ENCODE results near the gene FKBP1A. TPM values are rescaled to one million over a fixed set of nuclear protein-coding genes. Genes with fewer than 3 reads are reported as not detected.

FKBP1A gene
- polyA plus RNA-seq, 1 of the 3 experiments (the other 2 are of a cell fraction): 362 TPM

GRCh38 chr20:1391640-1392442 lies 1.0 kb downstream of the FKBP1A start:
- Histone ChIP-seq H3K27ac (ENCODE audit: low read depth in 2 of 2, low read length in 1 of 2) (peak overlapping the region; percentile 71 to 75; a peak in 2 of 4 replicates), H3K36me3 (replicated peaks in 1 of 2; ENCODE audit: control insufficient read depth in 1 of 2, insufficient read depth in 2 of 2, low read length in 1 of 2) (peaks cover 2 to 9% of the 10 kb centered on the region in 2 experiments), H3K27me3 (ENCODE audit: insufficient read depth) (no peaks in the 10 kb centered on the region), H3K9me2 (no peaks in the 10 kb centered on the region), H3K4me2 (peak overlapping the region; percentile 99), H3F3A (replicated peaks; ENCODE audit: insufficient read depth) (no peaks in the 10 kb centered on the region), H3K9me3 (no peaks in the 10 kb centered on the region), H3K4me1 (ENCODE audit: control insufficient read depth in 1 of 2, insufficient read depth in 2 of 2, low read depth in 1 of 2, low read length in 1 of 2) (peaks cover 18 to 41% of the 10 kb centered on the region in 2 experiments; a peak in 3 of 4 replicates), H3K9ac (peak overlapping the region; percentile 78), H3K4me3 (ENCODE audit: low read depth in 2 of 2, low read length in 1 of 2) (peak overlapping the region; percentile 90 to 95), H4K20me1 (ENCODE audit: insufficient read depth) (peaks cover 52% of the 10 kb centered on the region), H3K79me2 (ENCODE audit: insufficient read depth) (peaks cover 62% of the 10 kb centered on the region), H2AFZ (ENCODE audit: low read depth) (no peak overlapping the region)
- CTCF ChIA-PET: interaction anchor here (0.9 to 3.9 kb wide), 7 partner anchors 10 to 372 kb away, joined by 3 to 11 read pairs (median 4); partner anchors contain the start of gene NSFL1C
- TF ChIP-seq MXI1 (IDR thresholded peaks at IDR 0.05; ENCODE audit: low read depth, low read length) (peak; percentile 76; the same call in 1 of the 2 replicates), CHD2 (IDR thresholded peaks at IDR 0.05; ENCODE audit: low read length, partially characterized antibody) (peak; percentile 14), FOSL2 (IDR thresholded peaks at IDR 0.05; ENCODE audit: borderline replicate concordance, low read depth) (no peak)
- POLR2A ChIA-PET: interaction anchor here (0.6 to 1.7 kb wide), 4 partner anchors 8 to 66 kb away, joined by 3 to 8 read pairs (median 6); no protein-coding TSS in a partner anchor
- WGBS (ENCODE audit: low lambda C conversion rate): 6% methylated on average over 16 of the region's 16 CpGs
- peak; percentile 38 for DNase-seq

GRCh38 chr20:1390581-1391403 lies 2.1 kb downstream of the FKBP1A start:
- peak overlapping the region; percentile 99 for H3K4me2 ChIP-seq
- H3K27ac ChIP-seq (ENCODE audit: low read depth in 2 of 2, low read length in 1 of 2): peak overlapping the region; percentile 3 to 75; a peak in 2 of 4 replicates
- H4K20me1 ChIP-seq (ENCODE audit: insufficient read depth): peaks cover 62% of the 10 kb centered on the region
- H3K9me3 ChIP-seq: no peaks in the 10 kb centered on the region
- H2AFZ ChIP-seq (ENCODE audit: low read depth): no peak overlapping the region
- ChIA-PET CTCF (interaction anchor here (0.6 to 3.9 kb wide), 5 partner anchors 9 to 976 kb away, joined by 3 to 11 read pairs (median 4); partner anchors contain the start of gene NSFL1C), POLR2A (interaction anchor here (1.7 kb wide), 1 partner anchor 65 kb away, joined by 8 read pairs; no protein-coding TSS in a partner anchor)
- peaks cover 5 to 17% of the 10 kb centered on the region in 2 experiments for H3K36me3 ChIP-seq (replicated peaks in 1 of 2; ENCODE audit: control insufficient read depth in 1 of 2, insufficient read depth in 2 of 2, low read length in 1 of 2)
- TF ChIP-seq, protein P1, sequence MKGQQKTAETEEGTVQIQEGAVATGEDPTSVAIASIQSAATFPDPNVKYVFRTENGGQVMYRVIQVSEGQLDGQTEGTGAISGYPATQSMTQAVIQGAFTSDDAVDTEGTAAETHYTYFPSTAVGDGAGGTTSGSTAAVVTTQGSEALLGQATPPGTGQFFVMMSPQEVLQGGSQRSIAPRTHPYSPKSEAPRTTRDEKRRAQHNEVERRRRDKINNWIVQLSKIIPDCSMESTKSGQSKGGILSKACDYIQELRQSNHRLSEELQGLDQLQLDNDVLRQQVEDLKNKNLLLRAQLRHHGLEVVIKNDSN (IDR thresholded peaks at IDR 0.05; ENCODE audit: borderline replicate concordance, low read depth): no peak
- TF ChIP-seq, protein P2, sequence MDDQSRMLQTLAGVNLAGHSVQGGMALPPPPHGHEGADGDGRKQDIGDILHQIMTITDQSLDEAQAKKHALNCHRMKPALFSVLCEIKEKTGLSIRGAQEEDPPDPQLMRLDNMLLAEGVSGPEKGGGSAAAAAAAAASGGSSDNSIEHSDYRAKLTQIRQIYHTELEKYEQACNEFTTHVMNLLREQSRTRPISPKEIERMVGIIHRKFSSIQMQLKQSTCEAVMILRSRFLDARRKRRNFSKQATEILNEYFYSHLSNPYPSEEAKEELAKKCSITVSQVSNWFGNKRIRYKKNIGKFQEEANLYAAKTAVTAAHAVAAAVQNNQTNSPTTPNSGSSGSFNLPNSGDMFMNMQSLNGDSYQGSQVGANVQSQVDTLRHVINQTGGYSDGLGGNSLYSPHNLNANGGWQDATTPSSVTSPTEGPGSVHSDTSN (IDR thresholded peaks at IDR 0.05): no peak
- no peak for TF ChIP-seq RAD21 (IDR thresholded peaks at IDR 0.05; ENCODE audit: low read length)
- no peak for TF ChIP-seq JUND (IDR thresholded peaks at IDR 0.05)
- no peak for TF ChIP-seq YY1 (IDR thresholded peaks at IDR 0.05; ENCODE audit: low read depth)
- TF ChIP-seq FOXM1 (IDR thresholded peaks at IDR 0.05; ENCODE audit: low read depth): no peak
- peak; percentile 25; the same call in 1 of the 2 replicates for TF ChIP-seq MXI1 (IDR thresholded peaks at IDR 0.05; ENCODE audit: low read depth, low read length)
- TF ChIP-seq, protein P3, sequence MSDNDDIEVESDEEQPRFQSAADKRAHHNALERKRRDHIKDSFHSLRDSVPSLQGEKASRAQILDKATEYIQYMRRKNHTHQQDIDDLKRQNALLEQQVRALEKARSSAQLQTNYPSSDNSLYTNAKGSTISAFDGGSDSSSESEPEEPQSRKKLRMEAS (IDR thresholded peaks at IDR 0.05; ENCODE audit: low read depth): no peak
- H3K79me2 ChIP-seq (ENCODE audit: insufficient read depth): peaks cover 72% of the 10 kb centered on the region
- no peaks in the 10 kb centered on the region for H3K27me3 ChIP-seq (ENCODE audit: insufficient read depth)
- no peaks in the 10 kb centered on the region for H3K9me2 ChIP-seq
- H3K4me3 ChIP-seq (ENCODE audit: low read depth in 2 of 2, low read length in 1 of 2): peak overlapping the region; percentile 90 to 95
- H3K4me1 ChIP-seq (ENCODE audit: control insufficient read depth in 1 of 2, insufficient read depth in 2 of 2, low read depth in 1 of 2, low read length in 1 of 2): peaks cover 13 to 41% of the 10 kb centered on the region in 2 experiments; a peak in 3 of 4 replicates
- WGBS (ENCODE audit: low lambda C conversion rate): 40% methylated on average over 10 of the region's 16 CpGs
- H3F3A ChIP-seq (replicated peaks; ENCODE audit: insufficient read depth): no peaks in the 10 kb centered on the region
- DNase-seq: no peak
- peak overlapping the region; percentile 35; the same call in 1 of the 2 replicates for H3K9ac ChIP-seq

All from SK-N-SH (cell line).